ENCODE data around the gene DUOX1. TPM values are rescaled to one million over a fixed set of nuclear protein-coding genes. Genes with fewer than 3 reads are reported as not detected.

DUOX1 gene
- total and polyA plus RNA-seq, 9 of the 15 experiments (the other 6 are each of a cell fraction or from before 2014, with no cell fraction given): 0.01 to 0.22 (median 0.01) TPM; not detected in 6

- TF ChIP-seq SMC3 (conservative IDR thresholded peaks at IDR 0.05; ENCODE audit: insufficient read depth, low read depth, low read length): no peak
- TF ChIP-seq ZKSCAN1 (IDR thresholded peaks at IDR 0.05; ENCODE audit: low read depth, low read length): peak; percentile 46; the same call in 1 of the 2 replicates
- TF ChIP-seq, protein P1, sequence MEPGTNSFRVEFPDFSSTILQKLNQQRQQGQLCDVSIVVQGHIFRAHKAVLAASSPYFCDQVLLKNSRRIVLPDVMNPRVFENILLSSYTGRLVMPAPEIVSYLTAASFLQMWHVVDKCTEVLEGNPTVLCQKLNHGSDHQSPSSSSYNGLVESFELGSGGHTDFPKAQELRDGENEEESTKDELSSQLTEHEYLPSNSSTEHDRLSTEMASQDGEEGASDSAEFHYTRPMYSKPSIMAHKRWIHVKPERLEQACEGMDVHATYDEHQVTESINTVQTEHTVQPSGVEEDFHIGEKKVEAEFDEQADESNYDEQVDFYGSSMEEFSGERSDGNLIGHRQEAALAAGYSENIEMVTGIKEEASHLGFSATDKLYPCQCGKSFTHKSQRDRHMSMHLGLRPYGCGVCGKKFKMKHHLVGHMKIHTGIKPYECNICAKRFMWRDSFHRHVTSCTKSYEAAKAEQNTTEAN (CRISPR knock-in tag; IDR thresholded peaks at IDR 0.05): no peak
- peak; percentile 19 to 55; a peak in 1 of 4 replicates for TF ChIP-seq TEAD1 (CRISPR knock-in tag; IDR thresholded peaks at IDR 0.05)
- TF ChIP-seq, protein P2, sequence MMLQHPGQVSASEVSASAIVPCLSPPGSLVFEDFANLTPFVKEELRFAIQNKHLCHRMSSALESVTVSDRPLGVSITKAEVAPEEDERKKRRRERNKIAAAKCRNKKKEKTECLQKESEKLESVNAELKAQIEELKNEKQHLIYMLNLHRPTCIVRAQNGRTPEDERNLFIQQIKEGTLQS (IDR thresholded peaks at IDR 0.05): peak; percentile 47; the same call in 1 of the 2 replicates
- TF ChIP-seq, protein P2 (CRISPR knock-in tag; conservative IDR thresholded peaks at IDR 0.05): no peak; the same call in 1 of the 2 replicates
- TF ChIP-seq NR2F6 (CRISPR knock-in tag; IDR thresholded peaks at IDR 0.05): no peak
- TF ChIP-seq YBX1 (IDR thresholded peaks at IDR 0.05): no peak
- no peak for TF ChIP-seq PTRF (tag; IDR thresholded peaks at IDR 0.05)
- no peak for TF ChIP-seq NFRKB (IDR thresholded peaks at IDR 0.05; ENCODE audit: low read depth)
- TF ChIP-seq ZNF717 (CRISPR knock-in tag; IDR thresholded peaks at IDR 0.05): no peak
- TF ChIP-seq ZFP30 (CRISPR knock-in tag; IDR thresholded peaks at IDR 0.05; ENCODE audit: borderline replicate concordance): no peak
- TF ChIP-seq, protein P3, sequence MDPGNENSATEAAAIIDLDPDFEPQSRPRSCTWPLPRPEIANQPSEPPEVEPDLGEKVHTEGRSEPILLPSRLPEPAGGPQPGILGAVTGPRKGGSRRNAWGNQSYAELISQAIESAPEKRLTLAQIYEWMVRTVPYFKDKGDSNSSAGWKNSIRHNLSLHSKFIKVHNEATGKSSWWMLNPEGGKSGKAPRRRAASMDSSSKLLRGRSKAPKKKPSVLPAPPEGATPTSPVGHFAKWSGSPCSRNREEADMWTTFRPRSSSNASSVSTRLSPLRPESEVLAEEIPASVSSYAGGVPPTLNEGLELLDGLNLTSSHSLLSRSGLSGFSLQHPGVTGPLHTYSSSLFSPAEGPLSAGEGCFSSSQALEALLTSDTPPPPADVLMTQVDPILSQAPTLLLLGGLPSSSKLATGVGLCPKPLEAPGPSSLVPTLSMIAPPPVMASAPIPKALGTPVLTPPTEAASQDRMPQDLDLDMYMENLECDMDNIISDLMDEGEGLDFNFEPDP (CRISPR knock-in tag; IDR thresholded peaks at IDR 0.05): no peak
- no peak for TF ChIP-seq MED1 (CRISPR knock-in tag; IDR thresholded peaks at IDR 0.05; ENCODE audit: borderline replicate concordance)
- no peak; the same call in 1 of the 2 replicates for TF ChIP-seq ETV5 (CRISPR knock-in tag; IDR thresholded peaks at IDR 0.05; ENCODE audit: low read depth)
- peak; percentile 48; the same call in 1 of the 2 replicates for TF ChIP-seq CHD2 (IDR thresholded peaks at IDR 0.05; ENCODE audit: low read depth, low read length)
- TF ChIP-seq ZNF778 (CRISPR knock-in tag; IDR thresholded peaks at IDR 0.05): no peak
- TF ChIP-seq ZNF551 (CRISPR knock-in tag; IDR thresholded peaks at IDR 0.05): no peak
- TF ChIP-seq RNF2 (IDR thresholded peaks at IDR 0.05): peak; percentile 81
- peak; percentile 66 for TF ChIP-seq NEUROD1 (IDR thresholded peaks at IDR 0.05; ENCODE audit: borderline replicate concordance, low read depth, low read length, partially characterized antibody)
- peak; percentile 83 for TF ChIP-seq TEAD4 (IDR thresholded peaks at IDR 0.05; ENCODE audit: low read length)
- no peak for TF ChIP-seq TEAD4 (CRISPR knock-in tag; IDR thresholded peaks at IDR 0.05; ENCODE audit: borderline replicate concordance)
- TF ChIP-seq ARNT (IDR thresholded peaks at IDR 0.05): peak in 1 of 2 experiments; percentile 95; a peak in 2 of 4 replicates
- TF ChIP-seq, protein P4, sequence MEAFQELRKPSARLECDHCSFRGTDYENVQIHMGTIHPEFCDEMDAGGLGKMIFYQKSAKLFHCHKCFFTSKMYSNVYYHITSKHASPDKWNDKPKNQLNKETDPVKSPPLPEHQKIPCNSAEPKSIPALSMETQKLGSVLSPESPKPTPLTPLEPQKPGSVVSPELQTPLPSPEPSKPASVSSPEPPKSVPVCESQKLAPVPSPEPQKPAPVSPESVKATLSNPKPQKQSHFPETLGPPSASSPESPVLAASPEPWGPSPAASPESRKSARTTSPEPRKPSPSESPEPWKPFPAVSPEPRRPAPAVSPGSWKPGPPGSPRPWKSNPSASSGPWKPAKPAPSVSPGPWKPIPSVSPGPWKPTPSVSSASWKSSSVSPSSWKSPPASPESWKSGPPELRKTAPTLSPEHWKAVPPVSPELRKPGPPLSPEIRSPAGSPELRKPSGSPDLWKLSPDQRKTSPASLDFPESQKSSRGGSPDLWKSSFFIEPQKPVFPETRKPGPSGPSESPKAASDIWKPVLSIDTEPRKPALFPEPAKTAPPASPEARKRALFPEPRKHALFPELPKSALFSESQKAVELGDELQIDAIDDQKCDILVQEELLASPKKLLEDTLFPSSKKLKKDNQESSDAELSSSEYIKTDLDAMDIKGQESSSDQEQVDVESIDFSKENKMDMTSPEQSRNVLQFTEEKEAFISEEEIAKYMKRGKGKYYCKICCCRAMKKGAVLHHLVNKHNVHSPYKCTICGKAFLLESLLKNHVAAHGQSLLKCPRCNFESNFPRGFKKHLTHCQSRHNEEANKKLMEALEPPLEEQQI (IDR thresholded peaks at IDR 0.05): peak; percentile 51; the same call in 1 of the 2 replicates
Measured at GRCh38 chr15:45200001-45200798, 70.4 kb downstream of the DUOX1 start (continued).
